HUES6 (cell line): ENCODE results near the gene ENO4.

Experiments
- H3K27ac ChIP-seq: 2 replicates; pipeline ENCODE4 v1.7.0; 2013; ENCODE audit warnings: low read depth, mild to moderate bottlenecking, low read length, inconsistent platforms
- H3K27me3 ChIP-seq: 2 replicates; pipeline ENCODE4 v1.6.1; 2013; ENCODE audit warnings: low read length; ENCODE audit not compliant: control insufficient read depth, insufficient read depth
- H3K36me3 ChIP-seq: 2 replicates; pipeline ENCODE4 v1.6.1; 2013; ENCODE audit warnings: low read length; ENCODE audit not compliant: control insufficient read depth, insufficient read depth
- H3K4me1 ChIP-seq: 2 replicates; pipeline ENCODE4 v1.6.1; 2013; ENCODE audit warnings: low read length; ENCODE audit not compliant: control insufficient read depth, insufficient read depth
- H3K4me3 ChIP-seq: 2 replicates; pipeline ENCODE4 v1.5.1; 2013; ENCODE audit warnings: low read depth, low read length
- H3K9ac ChIP-seq: one replicate; pipeline ENCODE4 v1.6.1; 2013; ENCODE audit warnings: mild to moderate bottlenecking, low read length
- H3K9me3 ChIP-seq: 2 replicates; pipeline ENCODE4 v1.6.1; 2013; ENCODE audit warnings: low read depth, low read length; ENCODE audit not compliant: control insufficient read depth, insufficient read depth

ENO4 gene

GRCh38 chr10:116913695-116914094 is 64.4 kb downstream of the ENO4 start:
- Histone ChIP-seq H3K27ac (no peak overlapping the region), H3K9me3 (no peaks in the 10 kb centered on the region), H3K9ac (no peak overlapping the region), H3K36me3 (peaks cover 24% of the 10 kb centered on the region), H3K4me3 (no peak overlapping the region), H3K27me3 (no peaks in the 10 kb centered on the region), H3K4me1 (no peaks in the 10 kb centered on the region)

GRCh38 chr10:116915340-116915739 is 66.0 kb downstream of the ENO4 start:
- H3K9ac ChIP-seq: no peak overlapping the region
- H3K36me3 ChIP-seq: peaks cover 27% of the 10 kb centered on the region
- H3K27me3 ChIP-seq: no peaks in the 10 kb centered on the region
- H3K4me3 ChIP-seq: no peak overlapping the region
- no peak overlapping the region for H3K27ac ChIP-seq
- peaks cover 4% of the 10 kb centered on the region; the same call in 1 of the 2 replicates for H3K4me1 ChIP-seq
- H3K9me3 ChIP-seq: no peaks in the 10 kb centered on the region

GRCh38 chr10:116917481-116917880 is 68.2 kb downstream of the ENO4 start:
- Histone ChIP-seq H3K9me3 (no peaks in the 10 kb centered on the region), H3K27ac (no peak overlapping the region), H3K9ac (no peak overlapping the region), H3K4me3 (no peak overlapping the region), H3K36me3 (peaks cover 31% of the 10 kb centered on the region), H3K4me1 (peaks cover 4% of the 10 kb centered on the region; the same call in 1 of the 2 replicates), H3K27me3 (no peaks in the 10 kb centered on the region)

GRCh38 chr10:116918583-116918982 is 69.3 kb downstream of the ENO4 start:
- H3K36me3 ChIP-seq: peaks cover 25% of the 10 kb centered on the region
- no peaks in the 10 kb centered on the region for H3K27me3 ChIP-seq
- peaks cover 4% of the 10 kb centered on the region; the same call in 1 of the 2 replicates for H3K4me1 ChIP-seq
- no peak overlapping the region for H3K4me3 ChIP-seq
- no peak overlapping the region for H3K27ac ChIP-seq
- no peak overlapping the region for H3K9ac ChIP-seq
- H3K9me3 ChIP-seq: no peaks in the 10 kb centered on the region

- Histone ChIP-seq H3K36me3 (peaks cover 21% of the 10 kb centered on the region), H3K9me3 (no peaks in the 10 kb centered on the region), H3K27ac (no peak overlapping the region), H3K4me3 (no peak overlapping the region), H3K27me3 (no peaks in the 10 kb centered on the region), H3K4me1 (peaks cover 4% of the 10 kb centered on the region; the same call in 1 of the 2 replicates), H3K9ac (no peak overlapping the region)
These were observed 69.9 kb downstream of the ENO4 start for GRCh38 chr10:116919164-116919563.

GRCh38 chr10:116919706-116920105 is 70.4 kb downstream of the ENO4 start:
- Histone ChIP-seq H3K27me3 (no peaks in the 10 kb centered on the region), H3K9ac (no peak overlapping the region), H3K36me3 (peaks cover 17% of the 10 kb centered on the region), H3K27ac (no peak overlapping the region), H3K4me1 (peaks cover 4% of the 10 kb centered on the region; the same call in 1 of the 2 replicates), H3K9me3 (no peaks in the 10 kb centered on the region), H3K4me3 (no peak overlapping the region)

- Histone ChIP-seq H3K27me3 (no peaks in the 10 kb centered on the region), H3K4me3 (no peak overlapping the region), H3K4me1 (peaks cover 8% of the 10 kb centered on the region; the same call in 1 of the 2 replicates), H3K9ac (no peak overlapping the region), H3K9me3 (no peaks in the 10 kb centered on the region), H3K27ac (no peak overlapping the region), H3K36me3 (peaks cover 13% of the 10 kb centered on the region)
These were observed 75.8 kb downstream of the ENO4 start for GRCh38 chr10:116925056-116925455.

- Histone ChIP-seq H3K36me3 (peaks cover 11% of the 10 kb centered on the region; the same call in 1 of the 2 replicates), H3K9ac (no peak overlapping the region), H3K27ac (no peak overlapping the region), H3K4me1 (peaks cover 7% of the 10 kb centered on the region; the same call in 1 of the 2 replicates), H3K27me3 (no peaks in the 10 kb centered on the region), H3K9me3 (no peaks in the 10 kb centered on the region), H3K4me3 (no peak overlapping the region)
These were observed 77.1 kb downstream of the ENO4 start for GRCh38 chr10:116926426-116926825.

- H3K4me3 ChIP-seq: no peak overlapping the region
- H3K36me3 ChIP-seq: peaks cover 15% of the 10 kb centered on the region
- no peak overlapping the region for H3K9ac ChIP-seq
- H3K27ac ChIP-seq: no peak overlapping the region
- no peaks in the 10 kb centered on the region for H3K4me1 ChIP-seq
- no peaks in the 10 kb centered on the region for H3K27me3 ChIP-seq
- no peaks in the 10 kb centered on the region; the same call in 1 of the 2 replicates for H3K9me3 ChIP-seq
These were observed 82.5 kb downstream of the ENO4 start for GRCh38 chr10:116931806-116932205.
